Uterus (tissue), 4 donors: Measurements from ENCODE around the gene CNR2. TPM values are rescaled to one million over a fixed set of nuclear protein-coding genes. Genes with fewer than 3 reads are reported as not detected.
"Not testable (repeated sequence)": the region's sequence is repeated elsewhere in the genome, so short reads cannot be mapped to it uniquely, and the experiment has no call there.

Experiments
- DNase-seq, 2 donors: peaks; one replicate each; pipeline ENCODE4 v3.0.0-alpha.2; 2019 to 2020
- H3K27ac ChIP-seq, 2 donors: fragments of 200-600 bp; sonication (generic); 1 replicate in 1 of 2; 2 replicates in 1 of 2; pipeline ENCODE4 v1.5.1; 2016 to 2018
- H3K27me3 ChIP-seq, 2 donors: fragments of 200-600 bp; sonication (generic); one replicate each; pipeline ENCODE4 v1.5.1; 2018 to 2019; ENCODE audit warnings: control low read depth in 1 of 2
- H3K36me3 ChIP-seq, 2 donors: fragments of 200-600 bp; sonication (generic); one replicate each; pipeline ENCODE4 v1.5.1; 2019; ENCODE audit warnings: control low read depth in 1 of 2
- H3K4me1 ChIP-seq, 2 donors: fragments of 200-600 bp; sonication (generic); one replicate each; pipeline ENCODE4 v1.5.1; 2018 to 2019; ENCODE audit warnings: control low read depth in 1 of 2
- H3K4me3 ChIP-seq, 2 donors: fragments of 200-600 bp; sonication (generic); 1 replicate in 1 of 2; 2 replicates in 1 of 2; pipeline ENCODE4 v1.5.1; 2018 to 2019; ENCODE audit warnings: mild to moderate bottlenecking in 1 of 2
- H3K9me3 ChIP-seq, 2 donors: fragments of 200-600 bp; sonication (generic); one replicate each; pipeline ENCODE4 v1.5.1; 2019; ENCODE audit warnings: control low read depth in 1 of 2
- POLR2A ChIP-seq, 2 donors: fragments of 450-650 bp; IDR thresholded peaks; one replicate each; pipeline ENCODE4 v1.6.1; 2016; ENCODE audit warnings: antibody characterized with exemption in 2 of 2, mild to moderate bottlenecking in 1 of 2, moderate library complexity in 1 of 2
- intact Hi-C: fragments of 100-400 bp; cut with DNase I; formaldehyde crosslinking; loops from one replicate; pipeline ENCODE4 v1.15.1; 2023; ENCODE audit warnings: low total_unique reads
- total RNA-seq, 4 donors: library from RNA; depleted of rRNA in 3 of 4; stranded (reverse); fragments of >200 nt in 3 of 4; gene quantifications; one replicate each; pipeline versions ENCODE4 v1.1.0 to v1.2.4, GENCODE V29; 2014 to 2023
- TF ChIP-seq, protein P1 (sequence below), 4 experiments: fragments of 200-600 bp in 2 of 4; fragments of 450-650 bp in 2 of 4; sonication (generic) in 2 of 4; IDR thresholded peaks; one replicate each; pipeline ENCODE4 v1.5.1; 2016 to 2019; ENCODE audit warnings: antibody characterized with exemption in 4 of 4, mild to moderate bottlenecking in 2 of 4, moderate library complexity in 1 of 4
- donor health status: DM: yes; HTN: yes; CAD: no.

Gene CNR2
- total RNA-seq, 4 donors from 2014 or later = 0.14 TPM; not detected in 3

DNA sequence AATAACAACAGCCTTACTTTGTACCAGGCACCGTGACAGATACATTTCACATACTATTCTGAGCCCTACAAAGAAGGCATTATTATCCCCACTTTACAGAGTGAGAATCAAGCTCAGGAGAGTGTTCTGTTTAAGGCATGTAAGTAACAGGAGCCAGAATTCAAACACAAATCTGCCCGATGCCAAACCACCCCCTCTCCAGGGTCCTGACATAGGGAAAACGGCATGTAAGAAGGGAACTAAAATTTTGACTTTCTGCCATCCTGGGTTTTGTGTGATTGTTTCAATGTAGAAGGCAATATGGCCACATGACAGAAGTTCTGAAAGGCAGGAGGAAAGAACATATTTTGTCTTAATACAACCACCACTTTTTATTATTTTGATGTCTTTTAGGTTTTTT lies 50.5 kb downstream of the CNR2 start:
- no peak for DNase-seq

DNA sequence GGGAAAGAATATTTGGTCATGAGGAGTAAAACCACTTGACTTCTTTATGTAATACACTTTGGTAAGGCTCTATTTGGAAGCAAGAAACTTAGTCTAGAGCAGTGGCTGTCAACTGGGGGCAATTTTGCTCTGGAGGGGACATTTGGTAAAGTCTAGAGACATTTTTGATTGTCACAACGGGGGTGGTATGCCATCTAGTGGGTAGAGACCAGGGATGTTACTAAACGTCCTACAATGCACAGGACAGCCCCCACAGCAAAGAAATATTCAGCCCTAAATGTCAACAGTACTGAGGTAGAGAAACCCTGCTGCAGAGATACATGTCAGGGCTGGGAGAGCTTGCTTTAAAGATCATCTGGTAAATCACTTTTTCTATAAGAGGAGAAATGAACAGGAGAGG lies 58.6 kb downstream of the CNR2 start:
- H3K27me3 ChIP-seq = no peaks in the 10 kb centered on the region
- intact Hi-C loops = no loop called here
- no peaks in the 10 kb centered on the region for H3K36me3 ChIP-seq
- no peaks in the 10 kb centered on the region for H3K4me1 ChIP-seq
- H3K4me3 ChIP-seq = no peak overlapping the region
- no peak for DNase-seq
- TF ChIP-seq POLR2A (IDR thresholded peaks at IDR 0.05) = no peak
- no peaks in the 10 kb centered on the region for H3K9me3 ChIP-seq
- H3K27ac ChIP-seq = no peak overlapping the region

More for the DNA sequence above, 50.5 kb downstream of the CNR2 start:
- H3K27me3 ChIP-seq = no peaks in the 10 kb centered on the region
- no peak overlapping the region for H3K27ac ChIP-seq
- no peak overlapping the region for H3K4me3 ChIP-seq
- intact Hi-C loops = no loop called here
- H3K4me1 ChIP-seq = peaks cover 0 to 5% of the 10 kb centered on the region in 2 donors
- peaks cover 0 to 3% of the 10 kb centered on the region in 2 donors for H3K36me3 ChIP-seq
- TF ChIP-seq, protein P1, sequence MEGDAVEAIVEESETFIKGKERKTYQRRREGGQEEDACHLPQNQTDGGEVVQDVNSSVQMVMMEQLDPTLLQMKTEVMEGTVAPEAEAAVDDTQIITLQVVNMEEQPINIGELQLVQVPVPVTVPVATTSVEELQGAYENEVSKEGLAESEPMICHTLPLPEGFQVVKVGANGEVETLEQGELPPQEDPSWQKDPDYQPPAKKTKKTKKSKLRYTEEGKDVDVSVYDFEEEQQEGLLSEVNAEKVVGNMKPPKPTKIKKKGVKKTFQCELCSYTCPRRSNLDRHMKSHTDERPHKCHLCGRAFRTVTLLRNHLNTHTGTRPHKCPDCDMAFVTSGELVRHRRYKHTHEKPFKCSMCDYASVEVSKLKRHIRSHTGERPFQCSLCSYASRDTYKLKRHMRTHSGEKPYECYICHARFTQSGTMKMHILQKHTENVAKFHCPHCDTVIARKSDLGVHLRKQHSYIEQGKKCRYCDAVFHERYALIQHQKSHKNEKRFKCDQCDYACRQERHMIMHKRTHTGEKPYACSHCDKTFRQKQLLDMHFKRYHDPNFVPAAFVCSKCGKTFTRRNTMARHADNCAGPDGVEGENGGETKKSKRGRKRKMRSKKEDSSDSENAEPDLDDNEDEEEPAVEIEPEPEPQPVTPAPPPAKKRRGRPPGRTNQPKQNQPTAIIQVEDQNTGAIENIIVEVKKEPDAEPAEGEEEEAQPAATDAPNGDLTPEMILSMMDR (IDR thresholded peaks at IDR 0.05) = no peak
- TF ChIP-seq POLR2A (IDR thresholded peaks at IDR 0.05) = no peak
- H3K9me3 ChIP-seq = no peaks in the 10 kb centered on the region

DNA sequence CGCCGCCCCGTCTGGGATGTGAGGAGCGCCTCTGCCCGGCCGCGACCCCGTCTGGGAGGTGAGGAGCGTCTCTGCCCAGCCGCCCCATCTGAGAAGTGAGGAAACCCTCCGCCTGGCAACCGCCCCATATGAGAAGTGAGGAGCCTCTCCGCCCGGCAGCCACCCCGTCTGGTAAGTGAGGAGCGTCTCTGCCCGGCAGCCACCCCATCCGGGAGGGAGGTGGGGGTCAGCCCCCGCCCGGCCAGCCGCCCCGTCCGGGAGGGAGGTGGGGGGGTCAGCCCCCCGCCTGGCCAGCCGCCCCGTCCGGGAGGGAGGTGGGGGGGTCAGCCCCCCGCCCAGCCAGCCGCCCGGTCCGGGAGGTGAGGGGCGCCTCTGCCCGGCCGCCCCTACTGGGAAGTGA lies 60.0 kb downstream of the CNR2 start:
- H3K36me3 ChIP-seq, DNase-seq, intact Hi-C loops, H3K9me3 ChIP-seq, H3K4me1 ChIP-seq, H3K27me3 ChIP-seq, H3K4me3 ChIP-seq, H3K27ac ChIP-seq: not testable (repeated sequence)

GRCh38 chr1:23851406-23851805 lies 61.8 kb downstream of the CNR2 start:
- H3K9me3 ChIP-seq, DNase-seq, H3K4me3 ChIP-seq, H3K27me3 ChIP-seq, H3K36me3 ChIP-seq, H3K4me1 ChIP-seq, intact Hi-C loops, H3K27ac ChIP-seq: not testable (repeated sequence)

DNA sequence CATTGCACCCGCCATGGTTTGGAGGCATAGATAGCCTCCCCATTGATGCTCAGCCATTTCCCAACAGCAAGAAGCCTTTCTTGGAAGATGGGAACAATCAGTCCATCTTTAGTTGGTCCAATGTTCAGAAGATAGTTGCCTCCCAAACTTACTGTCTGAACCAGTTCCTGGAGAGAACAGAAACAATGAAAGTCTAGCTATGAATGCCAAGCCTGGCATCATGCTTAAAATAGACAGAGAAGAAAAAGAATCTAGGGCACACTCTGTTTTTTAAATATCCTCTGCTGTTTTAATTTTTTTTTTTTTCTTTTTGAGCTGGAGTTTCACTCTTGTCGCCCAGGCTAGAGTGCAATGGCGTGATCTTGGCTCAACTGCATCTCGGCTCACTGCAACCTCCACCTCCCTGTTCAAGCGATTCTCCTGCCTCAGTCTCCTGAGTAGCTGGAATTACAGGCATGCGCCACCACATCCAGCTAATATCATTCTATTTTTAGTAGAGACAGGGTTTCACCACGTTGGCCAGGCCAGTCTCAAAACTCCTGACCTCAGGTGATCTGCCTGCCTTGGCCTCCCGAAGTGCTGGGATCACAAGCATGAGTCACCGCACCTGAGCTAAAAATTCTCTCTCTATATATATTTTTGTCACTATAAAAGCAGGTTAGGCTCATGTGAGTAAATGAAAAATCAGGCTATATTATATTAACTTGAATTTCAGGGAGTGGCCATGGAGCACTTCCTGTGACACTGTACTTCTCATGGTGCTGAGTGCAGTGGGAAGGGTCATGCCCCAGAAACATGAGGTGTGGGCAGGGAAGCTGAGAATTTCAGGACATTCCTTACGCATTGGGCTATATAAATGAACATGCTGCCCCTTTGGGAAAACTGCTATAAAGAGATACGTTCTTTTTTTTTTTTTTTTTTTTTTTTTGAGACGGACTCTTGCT lies 64.2 kb downstream of the CNR2 start:
- intact Hi-C loops = no loop called here
- H3K36me3 ChIP-seq = no peaks in the 10 kb centered on the region

DNA sequence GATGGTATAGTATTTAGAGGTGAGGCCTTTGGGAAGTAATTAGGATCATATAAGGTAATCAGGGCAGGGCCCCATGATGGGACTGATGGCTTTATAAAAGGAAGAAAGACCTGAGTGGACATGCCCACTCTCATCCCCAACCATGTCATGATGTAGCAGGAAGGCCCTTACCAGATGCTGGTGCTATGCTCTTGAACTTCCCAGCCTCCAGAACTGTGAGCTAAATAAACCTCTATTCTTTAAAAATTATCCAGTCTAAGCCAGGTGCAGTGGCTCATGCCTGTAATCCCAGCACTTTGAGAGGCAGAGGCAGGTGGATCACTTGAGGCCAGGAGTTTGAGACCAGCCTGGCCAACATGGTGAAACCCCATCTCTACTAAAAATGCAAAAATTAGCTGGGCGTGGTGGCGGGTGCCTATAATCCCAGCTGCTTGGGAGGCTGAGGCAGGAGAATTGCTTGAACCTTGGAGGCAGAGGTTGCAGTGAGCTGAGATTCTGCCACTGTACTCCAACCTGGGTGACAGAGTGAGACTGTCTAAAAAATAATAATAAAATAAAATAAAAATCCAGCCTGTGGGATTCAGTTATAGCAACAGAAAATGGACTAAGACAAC lies 65.6 kb downstream of the CNR2 start:
- intact Hi-C loops, H3K4me3 ChIP-seq: not testable (repeated sequence)

More for the DNA sequence above, 64.2 kb downstream of the CNR2 start:
- no peak for TF ChIP-seq POLR2A (IDR thresholded peaks at IDR 0.05)
- TF ChIP-seq, protein P1 (IDR thresholded peaks at IDR 0.05) = no peak
- H3K9me3 ChIP-seq = no peaks in the 10 kb centered on the region
- no peak overlapping the region for H3K4me3 ChIP-seq
- no peaks in the 10 kb centered on the region for H3K4me1 ChIP-seq
- no peak overlapping the region for H3K27ac ChIP-seq
- no peak for DNase-seq
- H3K27me3 ChIP-seq = no peaks in the 10 kb centered on the region

GRCh38 chr1:23845163-23845562 lies 68.0 kb downstream of the CNR2 start:
- Histone ChIP-seq H3K27ac (no peak overlapping the region), H3K4me3 (no peak overlapping the region), H3K9me3 (no peaks in the 10 kb centered on the region), H3K4me1 (no peaks in the 10 kb centered on the region), H3K36me3 (no peaks in the 10 kb centered on the region), H3K27me3 (no peaks in the 10 kb centered on the region)
- TF ChIP-seq POLR2A (IDR thresholded peaks at IDR 0.05) = no peak
- TF ChIP-seq, protein P1 (IDR thresholded peaks at IDR 0.05) = no peak
- intact Hi-C loops = no loop called here
- no peak for DNase-seq

More for the DNA sequence above, 65.6 kb downstream of the CNR2 start:
- H3K27ac ChIP-seq, H3K9me3 ChIP-seq, H3K36me3 ChIP-seq, H3K27me3 ChIP-seq, DNase-seq, H3K4me1 ChIP-seq: not testable (repeated sequence)
